SK-N-SH (cell line): Measurements from ENCODE around the gene CHSY1.

ENCODE experiments used
- CTCF ChIP-seq: fragments of 200-600 bp; sonication (generic); IDR thresholded peaks from 2 replicates; pipeline ENCODE4 v1.6.1; 2017; ENCODE audit warnings: antibody characterized with exemption, mild to moderate bottlenecking, moderate library complexity
- EZH2phosphoT487 ChIP-seq: fragments of 200-600 bp; sonication (generic); IDR thresholded peaks from 2 replicates; pipeline ENCODE4 v1.6.1; 2017; ENCODE audit warnings: low read depth, mixed run types, mild to moderate bottlenecking, antibody characterized with exemption, moderate library complexity, borderline replicate concordance
- MXI1 ChIP-seq: IDR thresholded peaks from 2 replicates; pipeline ENCODE4 v1.6.1; 2012; ENCODE audit warnings: mild to moderate bottlenecking, low read depth, low read length, improper control_type of control experiment
- NFIC ChIP-seq: IDR thresholded peaks from 2 replicates; pipeline ENCODE4 v1.4.0; 2012; ENCODE audit warnings: borderline replicate concordance
- POLR2AphosphoS5 ChIP-seq: IDR thresholded peaks from 2 replicates; pipeline ENCODE4 v1.6.1; 2012; ENCODE audit warnings: low read depth, low read length
- RAD21 ChIP-seq: IDR thresholded peaks from 2 replicates; pipeline ENCODE4 v1.6.1; 2012; ENCODE audit warnings: mild to moderate bottlenecking, low read length
- RFX5 ChIP-seq: IDR thresholded peaks from 2 replicates; pipeline ENCODE4 v1.6.1; 2012; ENCODE audit warnings: mild to moderate bottlenecking, improper control_type of control experiment, low read length
- SIN3A ChIP-seq: IDR thresholded peaks from 2 replicates; pipeline ENCODE4 v1.6.1; 2012; ENCODE audit warnings: low read depth, mild to moderate bottlenecking, low read length, moderate library complexity, borderline replicate concordance
- ZBTB33 ChIP-seq: IDR thresholded peaks from 2 replicates; pipeline ENCODE4 v1.4.0; 2012; ENCODE audit warnings: low read depth, borderline replicate concordance
- TF ChIP-seq, protein P1 (sequence below): IDR thresholded peaks from 2 replicates; pipeline ENCODE4 v1.6.1; 2012; ENCODE audit warnings: mild to moderate bottlenecking, low read depth, low read length, moderate library complexity

DNA sequence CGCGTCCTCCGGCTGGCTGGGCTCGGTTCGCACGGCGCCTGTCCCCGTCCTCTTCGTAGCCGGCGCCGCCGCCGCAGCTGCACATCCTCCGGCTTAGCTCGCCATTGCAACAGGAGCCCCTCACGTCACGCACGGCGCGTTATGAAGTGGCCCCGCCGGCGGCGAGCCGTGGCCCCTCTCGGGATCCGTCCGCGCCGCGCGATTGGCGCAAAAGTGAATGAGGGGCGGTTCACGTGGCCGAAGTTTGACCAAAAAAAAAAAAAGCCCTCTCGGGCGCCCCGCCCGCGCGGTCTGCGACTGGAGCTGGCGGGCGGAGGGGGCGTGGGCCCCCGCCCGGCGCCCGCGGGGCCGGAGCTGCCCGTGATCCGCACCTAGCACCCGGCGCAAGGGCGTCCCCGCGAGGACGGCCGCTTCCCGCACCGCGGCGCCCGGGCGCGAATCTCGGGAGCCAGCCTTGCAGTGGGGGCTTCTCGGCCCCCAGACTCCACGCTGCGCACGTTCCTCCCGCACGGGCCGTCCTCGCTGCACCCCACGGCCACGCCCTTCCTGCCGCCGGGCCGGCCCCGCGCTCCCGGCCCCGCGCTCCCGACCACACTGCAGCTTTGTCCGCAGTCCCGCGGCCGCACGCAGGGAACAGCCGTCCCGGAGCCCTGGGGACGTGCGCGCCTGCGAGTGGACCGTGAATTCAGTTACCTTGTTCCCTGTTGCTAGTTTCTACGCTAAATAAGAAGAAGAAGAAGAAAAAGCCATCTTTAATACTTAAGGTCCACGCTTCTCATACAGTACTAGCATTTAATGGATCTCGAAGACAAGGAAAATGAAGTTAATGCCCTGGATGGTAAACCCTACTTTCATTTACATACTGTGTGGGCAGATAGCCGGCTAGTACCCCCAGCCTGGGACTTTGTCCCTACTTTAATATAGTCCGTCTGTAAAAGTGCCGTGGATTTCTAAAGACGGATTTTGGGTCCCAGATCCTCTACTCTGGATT lies at the start of gene CHSY1:
- TF ChIP-seq NFIC (no peak), EZH2phosphoT487 (no peak), CTCF (peak; percentile 18; the same call in 1 of the 2 replicates), POLR2AphosphoS5 (peak; percentile 79), ZBTB33 (no peak), RAD21 (peak; percentile 47), MXI1 (peak; percentile 88), RFX5 (no peak), SIN3A (peak; percentile 83)
- TF ChIP-seq, protein P1, sequence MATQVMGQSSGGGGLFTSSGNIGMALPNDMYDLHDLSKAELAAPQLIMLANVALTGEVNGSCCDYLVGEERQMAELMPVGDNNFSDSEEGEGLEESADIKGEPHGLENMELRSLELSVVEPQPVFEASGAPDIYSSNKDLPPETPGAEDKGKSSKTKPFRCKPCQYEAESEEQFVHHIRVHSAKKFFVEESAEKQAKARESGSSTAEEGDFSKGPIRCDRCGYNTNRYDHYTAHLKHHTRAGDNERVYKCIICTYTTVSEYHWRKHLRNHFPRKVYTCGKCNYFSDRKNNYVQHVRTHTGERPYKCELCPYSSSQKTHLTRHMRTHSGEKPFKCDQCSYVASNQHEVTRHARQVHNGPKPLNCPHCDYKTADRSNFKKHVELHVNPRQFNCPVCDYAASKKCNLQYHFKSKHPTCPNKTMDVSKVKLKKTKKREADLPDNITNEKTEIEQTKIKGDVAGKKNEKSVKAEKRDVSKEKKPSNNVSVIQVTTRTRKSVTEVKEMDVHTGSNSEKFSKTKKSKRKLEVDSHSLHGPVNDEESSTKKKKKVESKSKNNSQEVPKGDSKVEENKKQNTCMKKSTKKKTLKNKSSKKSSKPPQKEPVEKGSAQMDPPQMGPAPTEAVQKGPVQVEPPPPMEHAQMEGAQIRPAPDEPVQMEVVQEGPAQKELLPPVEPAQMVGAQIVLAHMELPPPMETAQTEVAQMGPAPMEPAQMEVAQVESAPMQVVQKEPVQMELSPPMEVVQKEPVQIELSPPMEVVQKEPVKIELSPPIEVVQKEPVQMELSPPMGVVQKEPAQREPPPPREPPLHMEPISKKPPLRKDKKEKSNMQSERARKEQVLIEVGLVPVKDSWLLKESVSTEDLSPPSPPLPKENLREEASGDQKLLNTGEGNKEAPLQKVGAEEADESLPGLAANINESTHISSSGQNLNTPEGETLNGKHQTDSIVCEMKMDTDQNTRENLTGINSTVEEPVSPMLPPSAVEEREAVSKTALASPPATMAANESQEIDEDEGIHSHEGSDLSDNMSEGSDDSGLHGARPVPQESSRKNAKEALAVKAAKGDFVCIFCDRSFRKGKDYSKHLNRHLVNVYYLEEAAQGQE: peak; percentile 48; the same call in 1 of the 2 replicates
